PC-3 (cell line): Measurements from ENCODE around the gene GFY.

ENCODE experiments used
- EZH2 ChIP-seq: fragments of 300-600 bp; sonication (generic); IDR thresholded peaks from one replicate; pipeline ENCODE4 v1.6.1; 2017; ENCODE audit warnings: antibody characterized with exemption, mild to moderate bottlenecking, low read length; ENCODE audit not compliant: unreplicated experiment
- TF ChIP-seq, protein P1 (sequence below): fragments of 300-600 bp; sonication (generic); conservative IDR thresholded peaks from 2 replicates; pipeline ENCODE4 v1.5.1; 2017; ENCODE audit warnings: antibody characterized with exemption, low read depth, mild to moderate bottlenecking, low read length

DNA sequence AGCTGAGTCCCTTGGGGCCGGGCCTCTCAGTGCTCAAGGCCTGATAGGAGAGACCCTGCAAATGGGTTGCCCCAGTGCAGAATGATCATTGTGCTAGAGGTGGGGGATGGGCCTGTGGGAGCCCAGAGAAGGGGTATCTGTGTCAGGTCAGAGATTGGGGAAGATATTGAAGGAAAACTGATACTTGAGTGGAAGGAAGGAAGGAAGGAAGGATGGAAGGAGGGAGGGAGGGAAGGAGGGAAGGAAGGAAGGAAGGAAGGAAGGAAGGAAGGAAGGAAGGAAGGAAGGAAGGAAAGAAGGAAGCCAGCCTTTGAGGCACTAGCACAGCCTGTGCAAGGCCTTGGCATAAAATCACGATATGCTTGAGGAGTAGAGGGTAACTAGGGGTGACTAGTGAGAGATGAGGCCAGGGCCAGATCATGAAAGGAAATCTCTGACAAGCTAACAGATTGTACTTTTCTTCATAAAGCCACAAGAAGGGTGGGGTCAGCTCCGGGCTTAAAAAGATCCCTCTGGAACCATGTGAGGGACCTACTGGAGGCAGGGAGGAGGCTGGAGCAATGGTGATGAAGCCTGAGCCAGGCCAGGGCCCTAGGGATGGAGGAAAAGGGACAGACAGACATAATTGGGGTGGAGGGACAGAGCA lies 13.4 kb upstream of the GFY start:
- TF ChIP-seq, protein P1, sequence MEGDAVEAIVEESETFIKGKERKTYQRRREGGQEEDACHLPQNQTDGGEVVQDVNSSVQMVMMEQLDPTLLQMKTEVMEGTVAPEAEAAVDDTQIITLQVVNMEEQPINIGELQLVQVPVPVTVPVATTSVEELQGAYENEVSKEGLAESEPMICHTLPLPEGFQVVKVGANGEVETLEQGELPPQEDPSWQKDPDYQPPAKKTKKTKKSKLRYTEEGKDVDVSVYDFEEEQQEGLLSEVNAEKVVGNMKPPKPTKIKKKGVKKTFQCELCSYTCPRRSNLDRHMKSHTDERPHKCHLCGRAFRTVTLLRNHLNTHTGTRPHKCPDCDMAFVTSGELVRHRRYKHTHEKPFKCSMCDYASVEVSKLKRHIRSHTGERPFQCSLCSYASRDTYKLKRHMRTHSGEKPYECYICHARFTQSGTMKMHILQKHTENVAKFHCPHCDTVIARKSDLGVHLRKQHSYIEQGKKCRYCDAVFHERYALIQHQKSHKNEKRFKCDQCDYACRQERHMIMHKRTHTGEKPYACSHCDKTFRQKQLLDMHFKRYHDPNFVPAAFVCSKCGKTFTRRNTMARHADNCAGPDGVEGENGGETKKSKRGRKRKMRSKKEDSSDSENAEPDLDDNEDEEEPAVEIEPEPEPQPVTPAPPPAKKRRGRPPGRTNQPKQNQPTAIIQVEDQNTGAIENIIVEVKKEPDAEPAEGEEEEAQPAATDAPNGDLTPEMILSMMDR: no peak
- TF ChIP-seq EZH2: no peak
